H1 (cell line): ENCODE data around the gene NCCRP1. TPM values are rescaled to one million over a fixed set of nuclear protein-coding genes. Genes with fewer than 3 reads are reported as not detected.

Source experiments
- CTCF ChIA-PET: fragments of 300-600 bp; sonication (Branson Sonifier 250); formaldehyde crosslinking; loops from one replicate; lab custom pipeline; 2021; ENCODE audit not compliant: partially characterized antibody; lab: Charles Lee
- POLR2A ChIA-PET: fragments of 300-600 bp; sonication (Branson Sonifier 250); formaldehyde crosslinking; loops from one replicate; lab custom pipeline; 2021; ENCODE audit warnings: inconsistent platforms; ENCODE audit not compliant: partially characterized antibody; lab: Charles Lee
- DNase-seq, 2 experiments: peaks; one replicate each; pipeline versions ENCODE4 v3.0.0 to v3.0.0-alpha.2; 2010 to 2022; ENCODE audit warnings: low spot score in 2 of 2, low read depth in 1 of 2, mixed read lengths in 1 of 2
- FAIRE-seq: peaks from 2 replicates; lab custom pipeline; 2011; peaks lifted over from hg19 to GRCh38; lab: Jason Lieb, UNC
- H2AFZ ChIP-seq: 2 replicates; pipeline ENCODE4 v1.8.1; 2012; ENCODE audit warnings: low read length, inconsistent platforms
- H2AK5ac ChIP-seq: 2 replicates; pipeline ENCODE4 v1.6.1; 2013; ENCODE audit warnings: low read depth, low read length
- H2BK120ac ChIP-seq: replicated peaks from 2 replicates; pipeline ENCODE3; 2013; ENCODE audit warnings: low read depth, low read length, inconsistent platforms
- H2BK12ac ChIP-seq: 2 replicates; pipeline ENCODE4 v1.6.1; 2013; ENCODE audit warnings: low read depth, low read length
- H2BK15ac ChIP-seq: 2 replicates; pipeline ENCODE4 v1.6.1; 2013; ENCODE audit warnings: low read length
- H2BK20ac ChIP-seq: 2 replicates; pipeline ENCODE4 v1.6.1; 2013; ENCODE audit warnings: low read length
- H2BK5ac ChIP-seq: 2 replicates; pipeline ENCODE4 v1.6.1; 2013; ENCODE audit warnings: low read depth, low read length
- H3K14ac ChIP-seq: 2 replicates; pipeline ENCODE4 v1.6.1; 2013; ENCODE audit warnings: inconsistent platforms; ENCODE audit not compliant: insufficient read length
- H3K18ac ChIP-seq: 2 replicates; pipeline ENCODE4 v1.6.1; 2013; ENCODE audit warnings: low read length; ENCODE audit errors: extremely low read depth
- H3K23ac ChIP-seq: 2 replicates; pipeline ENCODE4 v1.6.1; 2013; ENCODE audit warnings: inconsistent platforms; ENCODE audit not compliant: insufficient read length
- H3K23me2 ChIP-seq: 2 replicates; pipeline ENCODE4 v1.6.1; 2013; ENCODE audit warnings: low read depth, low read length
- H3K27ac ChIP-seq: 2 replicates; pipeline ENCODE4 v1.6.1; 2011; ENCODE audit warnings: low read depth, low read length, inconsistent platforms
- H3K27me3 ChIP-seq, 4 experiments: replicated peaks in 1 of 4; 1 replicate in 1 of 4; 2 replicates in 3 of 4; pipeline versions ENCODE4 v1.6.1 to v1.8.1; 2011 to 2013; ENCODE audit warnings: low read length in 3 of 4, mild to moderate bottlenecking in 3 of 4, inconsistent platforms in 2 of 4, mixed read lengths in 2 of 4, moderate library complexity in 1 of 4; ENCODE audit not compliant: control insufficient read depth in 3 of 4, insufficient read depth in 3 of 4; ENCODE audit errors: extremely low read depth in 1 of 4
- H3K36me3 ChIP-seq, 4 experiments: 2 replicates each; pipeline versions ENCODE4 v1.6.1 to v1.8.1; 2011 to 2013; ENCODE audit warnings: mild to moderate bottlenecking in 4 of 4, low read length in 3 of 4, moderate library complexity in 2 of 4, control low read depth in 1 of 4, inconsistent platforms in 1 of 4; ENCODE audit not compliant: insufficient read depth in 4 of 4, control insufficient read depth in 2 of 4
- H3K4ac ChIP-seq: replicated peaks from 2 replicates; pipeline ENCODE3; 2013; ENCODE audit warnings: low read length, low read depth, mixed read lengths, inconsistent platforms; ENCODE audit not compliant: insufficient read length
- H3K4me1 ChIP-seq, 4 experiments: replicated peaks in 1 of 4; 1 replicate in 1 of 4; 2 replicates in 3 of 4; pipeline versions ENCODE4 v1.6.1 to v1.8.1; 2011 to 2013; ENCODE audit warnings: low read length in 3 of 4, inconsistent platforms in 2 of 4, mixed read lengths in 1 of 4; ENCODE audit not compliant: insufficient read depth in 4 of 4, control insufficient read depth in 3 of 4
- H3K4me2 ChIP-seq, 2 experiments: 2 replicates each; pipeline versions ENCODE4 v1.6.1 to v1.8.1; 2011 to 2013; ENCODE audit warnings: low read depth in 2 of 2, low read length in 2 of 2, control low read depth in 1 of 2, inconsistent platforms in 1 of 2, mild to moderate bottlenecking in 1 of 2; ENCODE audit not compliant: insufficient read depth in 1 of 2
- H3K4me3 ChIP-seq, 4 experiments: fragments of 200-600, 300-600 bp in 1 of 4; sonication (generic), shearing (Covaris generic), sonication (Bioruptor Twin) in 1 of 4; 2 replicates each; pipeline versions ENCODE4 v1.5.1 to v1.8.1; 2011 to 2016; ENCODE audit warnings: low read length in 4 of 4, low read depth in 3 of 4, control low read depth in 2 of 4, inconsistent platforms in 2 of 4, mild to moderate bottlenecking in 2 of 4, mixed read lengths in 1 of 4, moderate library complexity in 1 of 4; ENCODE audit not compliant: insufficient read depth in 2 of 4; ENCODE audit errors: extremely low read depth in 1 of 4
- H3K56ac ChIP-seq: replicated peaks from 2 replicates; pipeline ENCODE3; 2013; ENCODE audit warnings: low read depth, mild to moderate bottlenecking, mixed read lengths, low read length, inconsistent platforms; ENCODE audit not compliant: insufficient read length
- H3K79me1 ChIP-seq: 2 replicates; pipeline ENCODE4 v1.6.1; 2013; ENCODE audit warnings: low read depth, low read length, control low read depth
- H3K79me2 ChIP-seq, 2 experiments: 2 replicates each; pipeline versions ENCODE4 v1.6.1 to v1.8.1; 2012 to 2013; ENCODE audit warnings: low read length in 2 of 2, mild to moderate bottlenecking in 2 of 2, inconsistent platforms in 1 of 2; ENCODE audit not compliant: insufficient read depth in 2 of 2, control insufficient read depth in 1 of 2
- H3K9ac ChIP-seq, 4 experiments: replicated peaks in 1 of 4; 1 replicate in 1 of 4; 2 replicates in 3 of 4; pipeline versions ENCODE4 v1.6.1 to v1.8.1; 2011 to 2013; ENCODE audit warnings: low read depth in 3 of 4, low read length in 3 of 4, control low read depth in 2 of 4, mild to moderate bottlenecking in 2 of 4, moderate library complexity in 2 of 4, inconsistent platforms in 1 of 4; ENCODE audit errors: extremely low read depth in 1 of 4
- H3K9me3 ChIP-seq, 2 experiments: 2 replicates each; pipeline versions ENCODE4 v1.6.1 to v1.8.1; 2012 to 2013; ENCODE audit warnings: mild to moderate bottlenecking in 2 of 2, moderate library complexity in 2 of 2, control low read depth in 1 of 2, inconsistent platforms in 1 of 2, low read depth in 1 of 2, low read length in 1 of 2, mixed read lengths in 1 of 2; ENCODE audit not compliant: insufficient read depth in 2 of 2
- H4K20me1 ChIP-seq, 2 experiments: replicated peaks in 1 of 2; 2 replicates each; pipeline versions ENCODE3 to v1.8.1; 2011 to 2013; ENCODE audit warnings: inconsistent platforms in 2 of 2, low read length in 2 of 2, mild to moderate bottlenecking in 1 of 2; ENCODE audit not compliant: insufficient read depth in 2 of 2, control insufficient read depth in 1 of 2
- H4K5ac ChIP-seq: 2 replicates; pipeline ENCODE4 v1.6.1; 2013; ENCODE audit warnings: low read length, low read depth, mixed read lengths, inconsistent platforms; ENCODE audit not compliant: insufficient read length
- H4K8ac ChIP-seq: 2 replicates; pipeline ENCODE4 v1.8.0; 2013; ENCODE audit warnings: mild to moderate bottlenecking, moderate library complexity, low read length, inconsistent platforms; ENCODE audit not compliant: insufficient read depth; ENCODE audit errors: extremely low read depth
- H4K91ac ChIP-seq: replicated peaks from 2 replicates; pipeline ENCODE3; 2013; ENCODE audit warnings: low read length, mixed read lengths, inconsistent platforms; ENCODE audit not compliant: insufficient read length
- ATF3 ChIP-seq: IDR thresholded peaks from 2 replicates; pipeline ENCODE4 v1.6.1; 2011; ENCODE audit warnings: low read depth, mild to moderate bottlenecking, low read length; ENCODE audit not compliant: insufficient read depth
- CHD2 ChIP-seq: IDR thresholded peaks from 2 replicates; pipeline ENCODE4 v1.6.1; 2012; ENCODE audit warnings: low read length, improper control_type of control experiment
- EZH2 ChIP-seq: fragments of 200-600 bp; sonication (generic); IDR thresholded peaks from 2 replicates; pipeline ENCODE4 v1.7.1; 2012; ENCODE audit warnings: low read depth, mild to moderate bottlenecking, moderate library complexity, low read length, inconsistent platforms; ENCODE audit not compliant: severe bottlenecking
- RAD21 ChIP-seq, 2 experiments: IDR thresholded peaks in 1 of 2; conservative IDR thresholded peaks in 1 of 2; 2 replicates each; pipeline ENCODE4 v1.6.1; 2011; ENCODE audit warnings: low read depth in 2 of 2, low read length in 2 of 2, improper control_type of control experiment in 1 of 2, inconsistent platforms in 1 of 2, mild to moderate bottlenecking in 1 of 2, moderate library complexity in 1 of 2
- SP2 ChIP-seq: IDR thresholded peaks from 2 replicates; pipeline ENCODE4 v1.6.1; 2012; ENCODE audit warnings: mild to moderate bottlenecking, low read length, inconsistent platforms
- SUZ12 ChIP-seq: fragments of 200-600 bp; sonication (generic); IDR thresholded peaks from 2 replicates; pipeline ENCODE4 v1.6.1; 2012; ENCODE audit warnings: mild to moderate bottlenecking, inconsistent platforms, low read length, moderate library complexity, mixed read lengths
- TBP ChIP-seq: IDR thresholded peaks from 2 replicates; pipeline ENCODE4 v1.6.1; 2011; ENCODE audit warnings: low read depth, low read length, improper control_type of control experiment
- TEAD4 ChIP-seq: IDR thresholded peaks from 2 replicates; pipeline ENCODE4 v1.6.1; 2012; ENCODE audit warnings: low read depth, low read length, inconsistent platforms, mixed read lengths
- YY1 ChIP-seq: IDR thresholded peaks from 2 replicates; pipeline ENCODE4 v1.6.1; 2011; ENCODE audit warnings: low read depth, mild to moderate bottlenecking, low read length
- WGBS, 2 experiments: shearing (Covaris generic) in 1 of 2; methylation state at CpG; one replicate each; pipeline versions ENCODE4 v1.1.6 to v1.1.7; 2013 to 2015; ENCODE audit warnings: low lambda C conversion rate in 2 of 2, mixed read lengths in 2 of 2, inconsistent platforms in 1 of 2, low coverage in 1 of 2, missing lambda C conversion rate in 1 of 2; ENCODE audit not compliant: insufficient replicate concordance in 2 of 2, insufficient coverage in 1 of 2, insufficient read length in 1 of 2; ENCODE audit errors: extremely low coverage in 1 of 2, missing lambda C conversion rate in 1 of 2; 5-methylcytosine and 5-hydroxymethylcytosine counted together
- polyA plus RNA-seq, 7 experiments: library from polyadenylated mRNA; depleted of rRNA in 3 of 7; stranded (reverse) in 5 of 7; unstranded in 2 of 7; fragments of >200 nt in 5 of 7; fragments of 200-250 nt in 2 of 7; gene quantifications; 1 replicate in 5 of 7; 2 replicates in 1 of 7; 4 replicates in 1 of 7; pipeline versions ENCODE4 v1.2.1 to v1.2.3, GENCODE V29; 2011 to 2013; ENCODE audit warnings: missing spikeins in 2 of 7, mixed read lengths in 2 of 7
- total RNA-seq: library from RNA; stranded (reverse); fragmentation: NEBNext Ultra II Directional; extraction: Animal tissue kit (Norgen Biotek cat#: 25700); gene quantifications from 2 replicates; pipeline ENCODE4 v1.2.1, GENCODE V29; 2021
- TF ChIP-seq, protein P1 (sequence below): IDR thresholded peaks from 2 replicates; pipeline ENCODE4 v1.6.1; 2012; ENCODE audit warnings: inconsistent platforms

The NCCRP1 gene
- total and polyA plus RNA-seq, 2 of the 8 experiments (the other 6 are each of a cell fraction or from before 2014, with no cell fraction given), result 2.8 to 7.9 TPM

DNA sequence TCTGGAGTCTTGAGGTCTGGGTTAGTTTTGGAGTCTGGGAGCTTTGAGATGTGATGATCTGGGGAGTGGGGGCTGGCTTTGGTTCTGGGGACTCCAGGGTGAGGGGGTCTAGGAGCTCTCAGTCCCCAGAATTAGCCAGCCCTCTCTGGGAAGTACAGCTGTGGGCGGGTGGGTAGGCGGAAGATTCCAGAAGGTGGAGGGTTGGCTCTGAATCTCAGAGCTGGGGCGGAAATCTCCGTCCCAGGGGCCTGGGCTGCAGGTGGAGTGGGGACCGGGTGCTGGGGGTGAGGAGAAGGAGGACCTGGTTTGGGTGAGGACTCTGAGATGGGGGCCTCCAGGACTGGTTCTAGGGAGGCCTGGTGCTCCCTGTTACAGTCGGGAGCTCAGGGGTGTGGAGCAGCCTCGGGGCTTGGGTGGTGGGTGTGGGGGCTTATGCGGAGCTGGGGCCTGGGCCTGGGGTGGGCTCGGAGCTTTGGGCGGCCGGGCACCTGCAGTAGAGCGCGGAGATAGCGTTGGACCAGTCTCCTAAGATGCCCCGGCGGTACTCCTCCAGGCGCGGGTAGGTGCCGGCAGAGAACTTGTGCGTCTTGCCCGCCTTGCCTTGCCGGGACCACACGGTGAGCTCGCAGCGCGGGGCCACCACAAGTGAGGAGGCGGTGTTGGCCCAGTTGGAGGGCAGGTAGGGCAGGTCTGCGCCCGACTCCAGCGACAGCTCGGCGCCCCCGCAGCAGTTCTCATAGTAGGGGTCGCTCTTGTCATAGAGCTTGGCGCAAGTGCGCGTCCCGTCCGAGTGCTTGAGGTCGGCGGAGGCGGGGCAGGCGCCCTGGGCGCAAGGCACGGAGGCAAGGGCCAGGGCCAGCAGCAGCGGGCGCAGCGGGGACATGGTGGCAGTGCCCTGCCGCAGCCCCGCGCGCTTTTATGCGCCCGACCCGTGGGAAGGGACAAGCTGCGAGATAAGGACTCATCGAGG lies 6.9 kb downstream of the NCCRP1 start, which contains the start of gene SYCN:
Gene SYCN, minus strand, starts transcription at position 892 of the 970 bp plus-strand sequence. Its CDS starts 9 bp downstream, at position 883.
- Histone ChIP-seq H2AFZ (no peak within 1 kb of the TSS; the same call in 1 of the 2 replicates), H2AK5ac (no peak within 1 kb of the TSS), H3K4me3 (peak within 1 kb of the TSS in 3 of 4 experiments; percentile 11 to 39 (median 20); a peak in 4 of 8 replicates), H4K91ac (no peak within 1 kb of the TSS), H3K4me2 (peak within 1 kb of the TSS; percentile 15 to 69; a peak in 3 of 4 replicates), H4K8ac (no peak within 1 kb of the TSS; the same call in 1 of the 2 replicates), H4K5ac (no peak within 1 kb of the TSS), H2BK12ac (no peak within 1 kb of the TSS), H2BK120ac (no peak within 1 kb of the TSS), H3K9ac (no peak within 1 kb of the TSS), H3K79me2 (no peaks in the 10 kb centered on the region), H3K27ac (no peak within 1 kb of the TSS), H3K79me1 (no peaks in the 10 kb centered on the region), H3K56ac (no peak within 1 kb of the TSS), H2BK5ac (no peak within 1 kb of the TSS), H3K14ac (no peak within 1 kb of the TSS), H3K4me1 (peaks cover 0 to 2% (median under 1%) of the 10 kb centered on the region in 4 experiments; a peak in 4 of 7 replicates), H3K27me3 (peaks cover 4 to 23% (median 15%) of the 10 kb centered on the region in 4 experiments; a peak in 6 of 7 replicates), H2BK20ac (no peak within 1 kb of the TSS), H3K4ac (no peak within 1 kb of the TSS), H3K9me3 (no peaks in the 10 kb centered on the region), H3K23me2 (no peaks in the 10 kb centered on the region), H3K18ac (no peak within 1 kb of the TSS), H4K20me1 (no peaks in the 10 kb centered on the region), H3K36me3 (no peaks in the 10 kb centered on the region), H3K23ac (no peak within 1 kb of the TSS), H2BK15ac (no peak within 1 kb of the TSS)
- ChIA-PET POLR2A (interaction anchor here (1.2 kb wide), 1 partner anchor 118 kb away, joined by 3 read pairs; no protein-coding TSS in a partner anchor), CTCF (interaction anchor here (0.5 to 3.3 kb wide), 15 partner anchors 8 to 569 kb away, joined by 3 to 18 read pairs (median 4); no protein-coding TSS in a partner anchor)
- 27% methylated on average over 38 of the region's 57 CpGs; no CpG with 5 or more reads in 1 of the 2 experiments for WGBS, 2 experiments
- FAIRE-seq (no peak), DNase-seq (no peak)
- no peak for TF ChIP-seq YY1
- TF ChIP-seq TBP, result no peak
- no peak for TF ChIP-seq TEAD4
- peak; percentile 49; the same call in 1 of the 2 replicates for TF ChIP-seq SUZ12
- TF ChIP-seq CHD2, result no peak
- no peak for TF ChIP-seq SP2
- TF ChIP-seq RAD21 (IDR thresholded peaks at IDR 0.05 in 1 of 2, conservative IDR thresholded peaks at IDR 0.05 in 1 of 2; ENCODE audit: low read depth in 2 of 2, low read length in 2 of 2), result peak in 1 of 2 experiments; percentile 16; a peak in 1 of 4 replicates
- no peak for TF ChIP-seq ATF3
- TF ChIP-seq, protein P1, sequence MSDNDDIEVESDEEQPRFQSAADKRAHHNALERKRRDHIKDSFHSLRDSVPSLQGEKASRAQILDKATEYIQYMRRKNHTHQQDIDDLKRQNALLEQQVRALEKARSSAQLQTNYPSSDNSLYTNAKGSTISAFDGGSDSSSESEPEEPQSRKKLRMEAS, result no peak
- TF ChIP-seq EZH2, result peak; percentile 31
